GM21786 (cell line): ENCODE data around the gene GORASP2.

Source experiments
- ATAC-seq: cut with Tn5 transposase; IDR thresholded peaks from one replicate; pipeline ENCODE4 v1.9.1; 2021; ENCODE audit not compliant: unreplicated experiment

Gene GORASP2

DNA sequence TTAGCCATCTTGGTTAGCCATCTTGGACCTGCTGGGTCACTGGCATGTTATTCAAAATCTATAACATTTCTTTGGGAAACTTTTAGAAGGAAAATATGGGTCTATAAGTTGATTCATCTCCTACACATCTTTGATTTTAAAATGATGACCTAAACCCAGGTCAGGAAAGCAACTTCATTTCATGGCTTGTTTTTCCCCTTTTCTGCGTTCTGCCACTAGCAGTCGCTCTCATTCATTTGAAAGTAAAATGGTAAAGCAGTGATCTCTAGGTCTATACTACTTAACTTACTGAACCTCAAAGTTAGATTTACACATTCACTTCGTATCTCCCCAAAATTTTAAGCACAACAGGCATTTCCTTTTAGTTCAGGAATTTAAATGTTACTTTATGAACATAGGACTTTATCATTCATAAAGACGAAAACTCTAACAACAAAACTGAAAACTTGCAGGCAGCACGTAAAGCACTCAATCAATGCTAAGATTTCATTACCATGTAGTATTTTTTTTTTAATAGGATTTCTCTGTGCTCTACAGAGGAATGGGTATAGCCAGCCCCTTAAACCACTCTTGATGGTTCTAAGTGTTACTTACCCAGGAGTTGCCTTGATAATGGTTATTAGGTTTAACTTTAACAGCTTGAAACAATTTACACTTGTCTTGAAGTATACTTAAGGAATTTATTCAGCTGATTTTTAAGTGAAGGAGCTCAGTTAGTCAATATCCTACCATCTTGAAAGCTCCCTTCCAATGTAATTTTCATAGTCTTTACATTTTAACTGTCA is 62.5 kb downstream of the GORASP2 start:
- ATAC-seq, result no peak

- ATAC-seq, result no peak
These were observed 67.3 kb downstream of the GORASP2 start for GRCh38 chr2:170996316-170996715.

DNA sequence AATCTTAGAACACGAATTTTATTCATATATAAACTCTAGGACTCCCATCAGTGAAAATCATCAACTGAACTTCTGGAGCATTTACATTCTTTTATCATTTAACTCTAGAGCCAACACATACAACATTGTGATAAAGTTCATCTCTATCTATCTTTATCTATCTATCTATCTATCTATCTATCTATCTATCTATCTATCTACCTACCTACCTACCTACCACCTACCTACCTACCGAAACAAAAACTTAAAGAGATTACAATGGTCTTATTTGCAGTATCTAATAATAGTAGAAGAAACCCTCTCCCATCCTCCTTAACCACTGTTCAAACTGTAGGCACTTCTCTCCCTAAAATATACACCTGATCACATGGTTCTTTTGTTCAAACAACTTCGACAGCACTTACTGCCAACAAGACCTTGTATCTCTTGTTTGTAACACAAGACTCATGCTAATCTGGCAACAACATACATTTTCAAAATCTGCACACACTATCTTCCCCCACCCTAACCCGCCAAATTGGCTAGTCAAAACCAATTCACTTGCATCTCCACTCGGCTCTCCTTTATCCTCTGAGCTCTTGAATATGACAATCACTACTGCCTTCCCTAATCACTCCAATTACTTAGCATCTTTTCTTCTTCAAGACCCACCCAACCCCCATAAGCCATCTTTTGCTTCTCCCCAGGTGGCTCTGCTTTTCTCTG is 69.0 kb downstream of the GORASP2 start:
- ATAC-seq, result no peak

- no peak for ATAC-seq
These were observed 70.6 kb downstream of the GORASP2 start for GRCh38 chr2:170999654-171000053.

DNA sequence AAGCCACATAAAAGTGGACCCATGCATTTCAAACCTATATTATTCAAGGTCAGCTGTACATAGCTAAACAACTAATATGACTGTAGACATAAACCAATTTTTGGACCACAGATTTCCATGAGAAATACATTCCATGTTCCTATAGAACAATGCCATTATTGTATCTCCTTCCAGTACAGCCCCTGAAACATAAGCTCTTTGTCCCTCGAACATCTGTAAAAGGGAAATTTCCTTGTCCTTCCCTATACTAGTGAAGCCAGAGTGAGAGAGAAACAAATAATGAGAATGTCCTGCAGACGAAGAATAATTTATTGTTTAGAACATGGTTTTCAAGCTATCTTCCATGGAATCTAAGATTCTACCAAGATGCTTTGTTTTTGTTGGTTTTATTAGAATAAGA is 75.3 kb downstream of the GORASP2 start:
- ATAC-seq, result no peak

- ATAC-seq, result no peak
These were observed 75.8 kb downstream of the GORASP2 start for GRCh38 chr2:171004833-171005232.

GRCh38 chr2:171008550-171009205 is 79.6 kb downstream of the GORASP2 start:
- ATAC-seq, result no peak

- no peak for ATAC-seq
These were observed 80.3 kb downstream of the GORASP2 start for GRCh38 chr2:171009386-171009785.

- ATAC-seq, result no peak
These were observed 84.8 kb downstream of the GORASP2 start for GRCh38 chr2:171013851-171014250.

DNA sequence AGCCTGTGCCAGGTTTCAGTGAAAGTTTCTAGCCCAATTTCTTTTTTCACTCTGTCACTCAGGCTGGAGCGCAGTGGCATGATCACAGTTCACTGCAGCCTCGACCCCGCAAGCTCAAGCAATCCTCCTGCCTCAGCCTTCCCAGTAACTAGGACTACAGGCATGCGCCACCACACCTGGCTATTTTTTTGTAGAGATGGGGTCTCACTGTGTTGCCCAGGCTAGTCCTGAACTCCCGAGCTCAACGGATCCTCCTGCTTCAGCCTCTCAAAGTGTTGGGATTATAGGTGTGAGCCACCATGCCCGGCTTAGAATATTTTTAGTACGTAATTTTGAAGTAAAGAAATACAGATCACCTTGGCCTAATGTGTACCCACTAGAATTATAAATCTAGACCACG is 87.1 kb downstream of the GORASP2 start:
- no peak for ATAC-seq
